ENCODE results near the gene TEX264.

DNA sequence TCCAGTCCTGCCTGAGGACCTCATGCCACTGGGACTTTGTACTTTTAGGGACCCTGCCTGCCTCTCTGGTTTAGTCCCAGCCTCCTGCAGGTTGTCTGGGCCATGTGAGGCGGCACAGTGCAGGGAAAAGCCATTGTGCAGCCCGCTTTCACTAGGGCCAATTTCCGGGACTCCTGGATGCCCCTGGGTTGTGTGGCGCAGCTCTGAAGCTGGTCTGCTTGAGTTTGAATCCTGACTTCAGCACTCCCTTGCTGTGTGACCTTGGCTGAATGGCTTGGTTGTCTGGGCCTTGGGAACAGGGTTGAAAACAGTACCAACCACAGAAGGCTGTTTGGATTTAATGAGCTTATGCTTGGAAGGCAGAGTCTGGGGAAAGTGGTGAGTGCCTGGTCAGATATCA lies 8.3 kb downstream of the TEX264 start:
- TF ChIP-seq POLR2A (IDR thresholded peaks at IDR 0.05): no peak
- TF ChIP-seq, protein P1, sequence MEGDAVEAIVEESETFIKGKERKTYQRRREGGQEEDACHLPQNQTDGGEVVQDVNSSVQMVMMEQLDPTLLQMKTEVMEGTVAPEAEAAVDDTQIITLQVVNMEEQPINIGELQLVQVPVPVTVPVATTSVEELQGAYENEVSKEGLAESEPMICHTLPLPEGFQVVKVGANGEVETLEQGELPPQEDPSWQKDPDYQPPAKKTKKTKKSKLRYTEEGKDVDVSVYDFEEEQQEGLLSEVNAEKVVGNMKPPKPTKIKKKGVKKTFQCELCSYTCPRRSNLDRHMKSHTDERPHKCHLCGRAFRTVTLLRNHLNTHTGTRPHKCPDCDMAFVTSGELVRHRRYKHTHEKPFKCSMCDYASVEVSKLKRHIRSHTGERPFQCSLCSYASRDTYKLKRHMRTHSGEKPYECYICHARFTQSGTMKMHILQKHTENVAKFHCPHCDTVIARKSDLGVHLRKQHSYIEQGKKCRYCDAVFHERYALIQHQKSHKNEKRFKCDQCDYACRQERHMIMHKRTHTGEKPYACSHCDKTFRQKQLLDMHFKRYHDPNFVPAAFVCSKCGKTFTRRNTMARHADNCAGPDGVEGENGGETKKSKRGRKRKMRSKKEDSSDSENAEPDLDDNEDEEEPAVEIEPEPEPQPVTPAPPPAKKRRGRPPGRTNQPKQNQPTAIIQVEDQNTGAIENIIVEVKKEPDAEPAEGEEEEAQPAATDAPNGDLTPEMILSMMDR (IDR thresholded peaks at IDR 0.05 in 8 of 11, conservative IDR thresholded peaks at IDR 0.05 in 3 of 11): no peak
